ENCODE data around the gene FOXP1.

DNA sequence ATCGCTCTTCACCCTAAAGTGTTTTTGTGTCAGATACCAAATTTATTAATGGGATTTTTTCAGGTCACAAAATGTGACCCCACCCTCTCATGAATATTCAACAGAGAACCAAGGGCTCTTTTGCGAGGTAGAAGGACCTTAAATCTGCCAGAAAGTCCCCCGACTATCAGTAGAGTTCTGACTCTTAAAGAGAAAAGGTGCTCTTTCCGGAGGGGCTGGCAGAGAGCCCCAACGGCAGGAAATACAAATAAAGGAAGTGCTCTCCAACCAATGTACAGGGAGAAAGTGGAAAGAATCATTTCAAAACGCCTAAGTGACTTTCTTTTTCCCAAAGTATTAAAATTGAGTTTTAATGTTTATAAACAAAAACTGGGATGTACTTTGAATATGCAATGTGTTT, 517.2 kb downstream of the FOXP1 start:
- TF ChIP-seq SP4 (IDR thresholded peaks at IDR 0.05; ENCODE audit: low read length) (no peak), POLR2A (IDR thresholded peaks at IDR 0.05; ENCODE audit: control extremely low read depth in 1 of 2, low read depth in 2 of 2, low read length in 2 of 2) (no peak), EGR1 (IDR thresholded peaks at IDR 0.05; ENCODE audit: borderline replicate concordance, low read depth, low read length) (no peak), RBBP5 (IDR thresholded peaks at IDR 0.05; ENCODE audit: borderline replicate concordance, low read depth, low read length) (no peak)
- TF ChIP-seq, protein P1, sequence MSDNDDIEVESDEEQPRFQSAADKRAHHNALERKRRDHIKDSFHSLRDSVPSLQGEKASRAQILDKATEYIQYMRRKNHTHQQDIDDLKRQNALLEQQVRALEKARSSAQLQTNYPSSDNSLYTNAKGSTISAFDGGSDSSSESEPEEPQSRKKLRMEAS (IDR thresholded peaks at IDR 0.05) = no peak

Data from H1 (cell line).